Memory B cell (primary cell): ENCODE data around the gene ZNF101.

Experiments
- ATAC-seq: fragments of 150-1000 bp; cut with Tn5 transposase; 2 replicates; pipeline ENCODE4 v1.10.0; 2021; ENCODE audit warnings: low read depth, mild to moderate bottlenecking, moderate library complexity
- DNase-seq, 2 donors: peaks; one replicate each; pipeline ENCODE4 v3.0.0; 2022; ENCODE audit warnings: low spot score in 2 of 2
- H3K27ac Mint-ChIP-seq: one replicate; pipeline ENCODE4 v1.8.0; 2022; ENCODE audit warnings: mild to moderate bottlenecking, moderate library complexity, mixed read lengths
- H3K27me3 Mint-ChIP-seq: one replicate; pipeline ENCODE4 v1.8.0; 2022; ENCODE audit warnings: mixed read lengths
- H3K36me3 Mint-ChIP-seq: one replicate; pipeline ENCODE4 v1.8.0; 2022; ENCODE audit warnings: mild to moderate bottlenecking, mixed read lengths
- H3K4me1 Mint-ChIP-seq: one replicate; pipeline ENCODE4 v1.8.0; 2022; ENCODE audit warnings: mixed read lengths
- H3K4me3 Mint-ChIP-seq: one replicate; pipeline ENCODE4 v1.8.0; 2022; ENCODE audit warnings: mild to moderate bottlenecking, moderate library complexity, mixed read lengths
- H3K9me3 Mint-ChIP-seq: one replicate; pipeline ENCODE4 v1.8.0; 2022; ENCODE audit warnings: mixed read lengths

The ZNF101 gene

GRCh38 chr19:19649580-19649995, 19.1 kb upstream of the ZNF101 start:
- peaks cover 36% of the 10 kb centered on the region for H3K36me3 Mint-ChIP-seq
- no peaks in the 10 kb centered on the region for H3K27me3 Mint-ChIP-seq
- peaks cover 4% of the 10 kb centered on the region for H3K4me1 Mint-ChIP-seq
- ATAC-seq, result no peak
- no peaks in the 10 kb centered on the region for H3K9me3 Mint-ChIP-seq
- DNase-seq, result no peak
- H3K27ac Mint-ChIP-seq, result no peak overlapping the region
- H3K4me3 Mint-ChIP-seq, result no peak overlapping the region

GRCh38 chr19:19650331-19650730, 18.3 kb upstream of the ZNF101 start:
- Mint-ChIP-seq H3K4me3 (no peak overlapping the region), H3K27me3 (no peaks in the 10 kb centered on the region), H3K27ac (no peak overlapping the region), H3K4me1 (peaks cover 4% of the 10 kb centered on the region), H3K9me3 (no peaks in the 10 kb centered on the region), H3K36me3 (peaks cover 39% of the 10 kb centered on the region)
- no peak for DNase-seq
- ATAC-seq, result no peak

DNA sequence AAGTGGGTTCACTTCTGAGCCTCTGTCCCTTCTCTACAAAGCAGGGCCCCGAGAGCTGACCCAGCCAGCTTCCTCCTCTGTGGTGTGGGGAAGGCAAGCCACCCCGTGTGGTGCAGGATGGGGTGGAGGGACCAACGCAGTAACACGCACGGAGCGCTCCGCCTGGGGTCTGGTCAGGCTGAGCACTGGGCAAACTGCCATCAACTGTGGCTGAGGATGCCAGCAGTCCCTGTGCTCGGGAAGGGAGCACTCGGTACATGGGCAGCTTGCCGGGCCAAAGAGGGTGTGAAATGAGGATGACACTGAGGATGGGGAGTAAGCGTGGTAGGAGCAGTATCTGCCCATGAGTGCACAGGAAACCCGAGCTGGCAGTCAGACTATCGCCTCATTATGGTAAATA, 17.6 kb upstream of the ZNF101 start:
- H3K27me3 Mint-ChIP-seq, result no peaks in the 10 kb centered on the region
- H3K36me3 Mint-ChIP-seq, result peaks cover 38% of the 10 kb centered on the region
- H3K4me3 Mint-ChIP-seq, result no peak overlapping the region
- ATAC-seq, result no peak
- DNase-seq, result no peak
- H3K4me1 Mint-ChIP-seq, result peaks cover 4% of the 10 kb centered on the region
- no peak overlapping the region for H3K27ac Mint-ChIP-seq
- H3K9me3 Mint-ChIP-seq, result no peaks in the 10 kb centered on the region

GRCh38 chr19:19652482-19653295, 15.9 kb upstream of the ZNF101 start:
- H3K36me3 Mint-ChIP-seq, result peaks cover 41% of the 10 kb centered on the region
- peaks cover 6% of the 10 kb centered on the region for H3K4me1 Mint-ChIP-seq
- no peaks in the 10 kb centered on the region for H3K27me3 Mint-ChIP-seq
- no peak for ATAC-seq
- no peaks in the 10 kb centered on the region for H3K9me3 Mint-ChIP-seq
- no peak for DNase-seq
- no peak overlapping the region for H3K4me3 Mint-ChIP-seq
- H3K27ac Mint-ChIP-seq, result peak overlapping the region; percentile 53

- Mint-ChIP-seq H3K27ac (no peak overlapping the region), H3K4me3 (no peak overlapping the region), H3K27me3 (no peaks in the 10 kb centered on the region), H3K4me1 (peaks cover 6% of the 10 kb centered on the region), H3K36me3 (peaks cover 46% of the 10 kb centered on the region), H3K9me3 (no peaks in the 10 kb centered on the region)
- ATAC-seq (no peak), DNase-seq (no peak)
Observed at GRCh38 chr19:19653597-19654147, 15.0 kb upstream of the ZNF101 start.

- Mint-ChIP-seq H3K4me1 (peaks cover 6% of the 10 kb centered on the region), H3K27ac (no peak overlapping the region), H3K36me3 (peaks cover 41% of the 10 kb centered on the region), H3K4me3 (no peak overlapping the region), H3K27me3 (no peaks in the 10 kb centered on the region), H3K9me3 (no peaks in the 10 kb centered on the region)
- DNase-seq (no peak), ATAC-seq (no peak)
Observed at GRCh38 chr19:19654441-19654840, 14.2 kb upstream of the ZNF101 start.

GRCh38 chr19:19655051-19655594, 13.5 kb upstream of the ZNF101 start:
- no peak for ATAC-seq
- H3K36me3 Mint-ChIP-seq, result peaks cover 43% of the 10 kb centered on the region

DNA sequence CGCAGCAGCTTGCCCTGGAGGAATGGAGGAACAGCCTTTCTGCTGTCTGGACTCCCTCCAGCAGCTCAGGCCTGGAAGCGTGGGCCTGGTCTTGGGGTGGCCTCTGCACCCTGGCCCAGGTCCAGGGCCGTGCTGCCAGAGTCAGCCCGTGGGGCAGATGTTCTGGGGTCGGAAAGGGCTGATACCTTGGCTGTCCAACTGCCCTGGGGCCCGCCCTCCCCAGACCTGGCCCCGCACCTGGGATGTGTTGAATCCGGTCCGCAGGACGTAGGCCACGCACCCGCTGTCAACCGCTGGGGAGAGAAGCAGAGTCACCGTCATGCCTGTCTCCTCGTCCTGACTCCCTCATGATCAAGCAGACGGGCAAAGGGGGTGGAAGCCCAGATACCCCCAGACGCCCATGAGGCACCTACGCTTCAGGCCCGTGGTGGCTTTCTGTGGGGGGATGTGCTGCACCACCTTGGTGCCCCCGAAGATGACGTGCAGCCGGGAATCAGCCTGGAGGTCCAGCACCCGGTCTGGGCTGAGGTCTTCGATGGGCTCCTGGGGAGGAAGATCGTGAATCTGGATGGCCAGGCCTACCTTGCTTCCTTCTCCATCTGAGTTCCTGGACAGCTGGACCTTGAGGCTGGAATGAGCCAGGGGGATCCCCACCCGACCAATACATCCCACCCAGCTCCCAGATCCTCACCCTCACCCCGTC, 12.8 kb upstream of the ZNF101 start:
- H3K36me3 Mint-ChIP-seq, result peaks cover 42% of the 10 kb centered on the region
- H3K4me3 Mint-ChIP-seq, result no peak overlapping the region
- H3K9me3 Mint-ChIP-seq, result no peaks in the 10 kb centered on the region
- H3K27me3 Mint-ChIP-seq, result no peaks in the 10 kb centered on the region
- no peak overlapping the region for H3K27ac Mint-ChIP-seq
- DNase-seq, result no peak
- no peak for ATAC-seq
- H3K4me1 Mint-ChIP-seq, result peaks cover 8% of the 10 kb centered on the region

More at GRCh38 chr19:19655051-19655594, 13.5 kb upstream of the ZNF101 start:
- H3K4me1 Mint-ChIP-seq, result peaks cover 8% of the 10 kb centered on the region
- no peak overlapping the region for H3K27ac Mint-ChIP-seq
- H3K27me3 Mint-ChIP-seq, result no peaks in the 10 kb centered on the region
- H3K4me3 Mint-ChIP-seq, result no peak overlapping the region
- no peak for DNase-seq
- no peaks in the 10 kb centered on the region for H3K9me3 Mint-ChIP-seq

GRCh38 chr19:19656451-19657396, 11.9 kb upstream of the ZNF101 start:
- DNase-seq (no peak), ATAC-seq (no peak)
- H3K9me3 Mint-ChIP-seq, result no peaks in the 10 kb centered on the region
- no peaks in the 10 kb centered on the region for H3K27me3 Mint-ChIP-seq
- H3K4me1 Mint-ChIP-seq, result peaks cover 14% of the 10 kb centered on the region
- no peak overlapping the region for H3K4me3 Mint-ChIP-seq
- peaks cover 47% of the 10 kb centered on the region for H3K36me3 Mint-ChIP-seq
- H3K27ac Mint-ChIP-seq, result no peak overlapping the region

- no peak overlapping the region for H3K4me3 Mint-ChIP-seq
- no peaks in the 10 kb centered on the region for H3K27me3 Mint-ChIP-seq
- peaks cover 44% of the 10 kb centered on the region for H3K36me3 Mint-ChIP-seq
- H3K9me3 Mint-ChIP-seq, result no peaks in the 10 kb centered on the region
- ATAC-seq (no peak), DNase-seq (no peak)
- H3K27ac Mint-ChIP-seq, result no peak overlapping the region
- peaks cover 19% of the 10 kb centered on the region for H3K4me1 Mint-ChIP-seq
Observed at GRCh38 chr19:19657397-19657783, 11.2 kb upstream of the ZNF101 start.

GRCh38 chr19:19659646-19660245, 8.9 kb upstream of the ZNF101 start:
- DNase-seq, result no peak
- Mint-ChIP-seq H3K36me3 (peaks cover 30% of the 10 kb centered on the region), H3K27me3 (no peaks in the 10 kb centered on the region), H3K9me3 (no peaks in the 10 kb centered on the region), H3K4me1 (peaks cover 20% of the 10 kb centered on the region), H3K27ac (no peak overlapping the region), H3K4me3 (no peak overlapping the region)
- no peak for ATAC-seq

GRCh38 chr19:19661141-19661674, 7.4 kb upstream of the ZNF101 start:
- Mint-ChIP-seq H3K36me3 (peaks cover 24% of the 10 kb centered on the region), H3K9me3 (no peaks in the 10 kb centered on the region), H3K27ac (peak overlapping the region; percentile 99), H3K4me3 (peak overlapping the region; percentile 89), H3K27me3 (no peaks in the 10 kb centered on the region), H3K4me1 (peaks cover 20% of the 10 kb centered on the region)
- ATAC-seq (no peak), DNase-seq (no peak)
